Testis (tissue), 2 donors: ENCODE results near the gene TRIM9.

ENCODE experiments used
- CTCF ChIP-seq, 3 experiments: fragments of 450-650 bp in 2 of 3; fragments of 200-600 bp in 1 of 3; sonication (generic) in 1 of 3; IDR thresholded peaks; one replicate each; pipeline ENCODE4 v1.5.1; 2016 to 2019; ENCODE audit warnings: antibody characterized with exemption in 3 of 3, mild to moderate bottlenecking in 2 of 3, moderate library complexity in 1 of 3
- POLR2A ChIP-seq: fragments of 450-650 bp; IDR thresholded peaks from one replicate; pipeline ENCODE4 v1.6.1; 2017; ENCODE audit warnings: antibody characterized with exemption, mild to moderate bottlenecking, moderate library complexity

GRCh38 chr14:51095854-51096823, 1.2 kb upstream of the TRIM9 start:
- TF ChIP-seq CTCF (IDR thresholded peaks at IDR 0.05) (no peak), POLR2A (no peak)
